ENCODE measurements around the gene PTGES3L. TPM values are rescaled to one million over a fixed set of nuclear protein-coding genes. Genes with fewer than 3 reads are reported as not detected.

PTGES3L gene
- total and polyA plus RNA-seq, 2 of the 13 experiments (the other 11 are each of a cell fraction or from before 2014, with no cell fraction given), result 1.2 to 2.9 TPM

- TF ChIP-seq ZNF24 (IDR thresholded peaks at IDR 0.05) (no peak), MIXL1 (CRISPR knock-in tag; IDR thresholded peaks at IDR 0.05) (0 out of 2 replicates have a peak, but pooled peaks have one; percentile 50), ZNF546 (CRISPR knock-in tag; conservative IDR thresholded peaks at IDR 0.05) (no peak), RFX3 (CRISPR knock-in tag; IDR thresholded peaks at IDR 0.05) (no peak), CBX1 (IDR thresholded peaks at IDR 0.05; ENCODE audit: low read depth) (no peak), IRX3 (CRISPR knock-in tag; IDR thresholded peaks at IDR 0.05; ENCODE audit: borderline replicate concordance, low read depth) (no peak), ZFYVE20 (CRISPR knock-in tag; IDR thresholded peaks at IDR 0.05; ENCODE audit: borderline replicate concordance, low read depth) (no peak), AFF4 (CRISPR knock-in tag; IDR thresholded peaks at IDR 0.05) (no peak), SMAD1 (CRISPR knock-in tag; IDR thresholded peaks at IDR 0.05; ENCODE audit: borderline replicate concordance, low read depth) (no peak), THAP8 (CRISPR knock-in tag; IDR thresholded peaks at IDR 0.05; ENCODE audit: borderline replicate concordance) (no peak), DZIP1 (CRISPR knock-in tag; IDR thresholded peaks at IDR 0.05) (no peak), ZNF557 (CRISPR knock-in tag; IDR thresholded peaks at IDR 0.05) (no peak), ZNF619 (CRISPR knock-in tag; IDR thresholded peaks at IDR 0.05) (no peak), HNRNPK (IDR thresholded peaks at IDR 0.05; ENCODE audit: low read depth, low read length, poor library complexity, severe bottlenecking) (no peak), ZNF326 (CRISPR knock-in tag; IDR thresholded peaks at IDR 0.05; ENCODE audit: borderline replicate concordance) (no peak), STAT6 (CRISPR knock-in tag; IDR thresholded peaks at IDR 0.05; ENCODE audit: borderline replicate concordance) (no peak), GATAD2A (CRISPR knock-in tag; IDR thresholded peaks at IDR 0.05) (peak; percentile 74; the same call in 1 of the 2 replicates), ZMYM3 (CRISPR knock-in tag; IDR thresholded peaks at IDR 0.05) (0 out of 2 replicates have a peak, but pooled peaks have one; percentile 4), ZFP37 (CRISPR knock-in tag; IDR thresholded peaks at IDR 0.05; ENCODE audit: borderline replicate concordance) (no peak), TGIF2 (CRISPR knock-in tag; IDR thresholded peaks at IDR 0.05) (no peak), ZNF414 (CRISPR knock-in tag; IDR thresholded peaks at IDR 0.05) (peak; percentile 32)
Measured at GRCh38 chr17:42920922-42921321, 59.0 kb downstream of the PTGES3L start (continued).

Measured in HepG2 (cell line).